PC-3 (cell line): ENCODE results near the gene HIBCH.

ENCODE experiments used
- CTCF ChIP-seq: fragments of 300-600 bp; sonication (generic); conservative IDR thresholded peaks from 2 replicates; pipeline ENCODE4 v1.5.1; 2017; ENCODE audit warnings: antibody characterized with exemption, low read depth, mild to moderate bottlenecking, low read length
- EZH2 ChIP-seq: fragments of 300-600 bp; sonication (generic); IDR thresholded peaks from one replicate; pipeline ENCODE4 v1.6.1; 2017; ENCODE audit warnings: antibody characterized with exemption, mild to moderate bottlenecking, low read length; ENCODE audit not compliant: unreplicated experiment
- EZH2phosphoT487 ChIP-seq: fragments of 300-600 bp; sonication (generic); IDR thresholded peaks from 2 replicates; pipeline ENCODE4 v1.6.1; 2018; ENCODE audit warnings: mild to moderate bottlenecking, antibody characterized with exemption, low read length, borderline replicate concordance

DNA sequence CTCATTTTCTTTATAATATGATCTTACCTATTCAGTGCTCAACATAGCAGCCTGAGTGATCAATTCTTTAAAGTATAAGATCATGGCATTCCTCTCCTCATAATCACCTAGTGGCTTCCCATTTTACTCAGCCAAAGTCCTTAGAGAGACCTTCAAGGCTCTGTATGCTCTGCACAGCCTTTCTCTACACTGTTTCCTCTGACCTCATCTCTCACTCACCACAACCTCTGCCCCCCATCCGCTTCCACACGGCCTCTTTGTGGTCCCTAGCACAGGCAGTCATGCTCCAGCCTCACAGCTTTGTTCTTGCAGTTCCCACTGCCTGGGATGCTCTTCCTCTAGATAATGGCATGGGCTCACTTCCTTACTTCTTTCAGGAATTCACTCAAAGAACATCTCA, 109.2 kb downstream of the HIBCH start:
- TF ChIP-seq CTCF (no peak), EZH2 (no peak), EZH2phosphoT487 (no peak)
